GM18951 (cell line): ENCODE results near the gene SYNPO2.
"Not testable (repeated sequence)": the region's sequence is repeated elsewhere in the genome, so short reads cannot be mapped to it uniquely, and the experiment has no call there.

Source experiments
- POLR2A ChIP-seq: IDR thresholded peaks from 4 replicates; pipeline ENCODE4 v1.6.1; 2011; ENCODE audit warnings: mild to moderate bottlenecking; ENCODE audit not compliant: insufficient read length, insufficient read depth; ENCODE audit errors: extremely low read depth
- in situ Hi-C: fragments of 300-500 bp; cut with MboI; formaldehyde crosslinking; loops from one replicate; pipeline ENCODE4 v1.12.0; 2022; ENCODE audit warnings: low sequenced_read_pairs, mixed read lengths, inconsistent platforms; ENCODE audit not compliant: unreplicated experiment

SYNPO2 gene

GRCh38 chr4:118997601-118998000 is 108.9 kb downstream of the SYNPO2 start:
- TF ChIP-seq POLR2A = no peak

GRCh38 chr4:118999919-119000318 is 111.3 kb downstream of the SYNPO2 start:
- in situ Hi-C loops = no loop called here
- TF ChIP-seq POLR2A = no peak

More at GRCh38 chr4:118997601-118998000, 108.9 kb downstream of the SYNPO2 start:
- in situ Hi-C loops = no loop called here

- in situ Hi-C loops = no loop called here
- no peak for TF ChIP-seq POLR2A
Measured at GRCh38 chr4:119000400-119000799, 111.7 kb downstream of the SYNPO2 start.

GRCh38 chr4:119002476-119002875 is 113.8 kb downstream of the SYNPO2 start:
- in situ Hi-C loops = no loop called here
- no peak for TF ChIP-seq POLR2A

- in situ Hi-C loops = not testable (repeated sequence)
Measured at GRCh38 chr4:119003001-119003400, 114.3 kb downstream of the SYNPO2 start.

GRCh38 chr4:119005928-119006460 is 117.3 kb downstream of the SYNPO2 start:
- TF ChIP-seq POLR2A = no peak
- in situ Hi-C loops = no loop called here

GRCh38 chr4:119008761-119009160 is 120.1 kb downstream of the SYNPO2 start:
- no peak for TF ChIP-seq POLR2A
- in situ Hi-C loops = no loop called here

- in situ Hi-C loops = not testable (repeated sequence)
Measured at GRCh38 chr4:119010221-119010620, 121.6 kb downstream of the SYNPO2 start.

- in situ Hi-C loops = no loop called here
- no peak for TF ChIP-seq POLR2A
Measured at GRCh38 chr4:119010909-119011606, 122.4 kb downstream of the SYNPO2 start.

GRCh38 chr4:119011607-119011988 is 122.9 kb downstream of the SYNPO2 start:
- in situ Hi-C loops = no loop called here
- TF ChIP-seq POLR2A = no peak

GRCh38 chr4:119014658-119015057 is 126.0 kb downstream of the SYNPO2 start:
- in situ Hi-C loops = no loop called here
- TF ChIP-seq POLR2A = no peak

- TF ChIP-seq POLR2A = no peak
- in situ Hi-C loops = no loop called here
Measured at GRCh38 chr4:119016636-119017035, 128.0 kb downstream of the SYNPO2 start.

- in situ Hi-C loops = no loop called here
- TF ChIP-seq POLR2A = no peak
Measured at GRCh38 chr4:119017636-119018035, 129.0 kb downstream of the SYNPO2 start.

- no peak for TF ChIP-seq POLR2A
- in situ Hi-C loops = no loop called here
Measured at GRCh38 chr4:119020158-119020557, 131.5 kb downstream of the SYNPO2 start.

GRCh38 chr4:119022520-119022919 is 133.9 kb downstream of the SYNPO2 start:
- in situ Hi-C loops = not testable (repeated sequence)
